ENCODE results near the gene ETFBKMT.
"Not testable (repeated sequence)": the region's sequence is repeated elsewhere in the genome, so short reads cannot be mapped to it uniquely, and the experiment has no call there.

Gene ETFBKMT

GRCh38 chr12:31685801-31686200 lies 26.3 kb downstream of the ETFBKMT start:
- no peaks in the 10 kb centered on the region for H3K4me1 ChIP-seq (ENCODE audit: control insufficient read depth in 2 of 2, insufficient read depth in 2 of 2, low read length in 2 of 2)
- no peaks in the 10 kb centered on the region for H3K36me3 ChIP-seq (ENCODE audit: control insufficient read depth in 2 of 2, insufficient read depth in 2 of 2, low read length in 2 of 2)
- no peak overlapping the region for H3K9ac ChIP-seq (ENCODE audit: low read depth in 1 of 2, low read length in 2 of 2)
- no peak overlapping the region for H3K27ac ChIP-seq (ENCODE audit: low read depth in 2 of 2, low read length in 2 of 2)
- no peak overlapping the region for H3K4me3 ChIP-seq (ENCODE audit: low read length in 2 of 2)
- H3K27me3 ChIP-seq (ENCODE audit: control insufficient read depth in 2 of 2, insufficient read depth in 2 of 2, low read length in 2 of 2) = no peaks in the 10 kb centered on the region
- H3K9me3 ChIP-seq (ENCODE audit: control insufficient read depth in 2 of 2, low read length in 2 of 2) = peaks cover 0 to 5% of the 10 kb centered on the region in 2 donors

DNA sequence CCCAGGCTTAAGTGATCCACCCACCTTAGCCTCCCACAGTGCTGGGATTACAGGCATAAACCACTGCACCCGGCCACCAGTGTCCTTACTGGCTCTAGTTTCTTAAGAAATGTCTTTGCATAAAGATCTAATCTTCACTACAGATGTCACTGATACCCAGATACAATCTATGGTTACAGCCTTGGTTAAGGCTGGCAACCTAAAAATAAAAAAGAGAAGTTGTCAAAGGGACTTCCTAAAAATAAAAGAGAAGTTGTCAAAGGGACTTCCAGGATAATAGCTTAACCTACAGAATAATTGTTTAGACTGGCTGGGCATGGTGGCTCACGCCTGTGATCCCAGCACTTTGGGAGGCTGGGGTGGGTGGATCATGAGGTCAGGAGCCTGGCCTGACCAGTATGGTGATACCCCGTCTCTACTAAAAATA lies 27.6 kb downstream of the ETFBKMT start:
- H3K27me3 ChIP-seq (ENCODE audit: control insufficient read depth in 2 of 2, insufficient read depth in 2 of 2, low read length in 2 of 2) = no peaks in the 10 kb centered on the region
- no peak overlapping the region for H3K4me3 ChIP-seq (ENCODE audit: low read length in 2 of 2)
- no peak overlapping the region for H3K9ac ChIP-seq (ENCODE audit: low read depth in 1 of 2, low read length in 2 of 2)
- peaks cover 0 to 5% of the 10 kb centered on the region in 2 donors for H3K9me3 ChIP-seq (ENCODE audit: control insufficient read depth in 2 of 2, low read length in 2 of 2)
- H3K36me3 ChIP-seq (ENCODE audit: control insufficient read depth in 2 of 2, insufficient read depth in 2 of 2, low read length in 2 of 2) = no peaks in the 10 kb centered on the region
- no peaks in the 10 kb centered on the region for H3K4me1 ChIP-seq (ENCODE audit: control insufficient read depth in 2 of 2, insufficient read depth in 2 of 2, low read length in 2 of 2)
- H3K27ac ChIP-seq (ENCODE audit: low read depth in 2 of 2, low read length in 2 of 2) = no peak overlapping the region

DNA sequence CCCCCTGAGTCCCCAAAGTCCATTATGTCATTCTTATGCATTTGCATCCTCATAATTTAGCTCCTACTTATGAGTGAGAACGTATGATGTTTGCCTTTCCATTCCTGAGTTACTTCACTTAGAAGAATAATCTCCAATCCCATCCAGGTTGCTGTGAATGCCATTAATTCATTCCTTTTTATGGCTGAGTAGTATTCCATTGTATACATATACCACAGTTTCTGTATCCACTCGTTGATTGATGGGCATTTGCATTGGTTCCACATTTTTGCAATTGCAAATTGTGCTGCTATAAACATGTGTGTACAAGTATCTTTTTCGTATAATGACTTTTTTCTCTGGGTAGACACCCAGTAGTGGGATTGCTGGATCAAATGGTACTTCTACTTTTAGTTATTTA lies 30.4 kb downstream of the ETFBKMT start:
- H3K36me3 ChIP-seq (ENCODE audit: control insufficient read depth in 2 of 2, insufficient read depth in 2 of 2, low read length in 2 of 2); H3K4me3 ChIP-seq (ENCODE audit: low read length in 2 of 2); H3K27ac ChIP-seq (ENCODE audit: low read depth in 2 of 2, low read length in 2 of 2); H3K4me1 ChIP-seq (ENCODE audit: control insufficient read depth in 2 of 2, insufficient read depth in 2 of 2, low read length in 2 of 2); H3K9me3 ChIP-seq (ENCODE audit: control insufficient read depth in 2 of 2, low read length in 2 of 2); H3K27me3 ChIP-seq (ENCODE audit: control insufficient read depth in 2 of 2, insufficient read depth in 2 of 2, low read length in 2 of 2); H3K9ac ChIP-seq (ENCODE audit: low read depth in 1 of 2, low read length in 2 of 2): not testable (repeated sequence)

GRCh38 chr12:31702047-31702446 lies 42.6 kb downstream of the ETFBKMT start:
- Histone ChIP-seq H3K36me3 (ENCODE audit: control insufficient read depth in 2 of 2, insufficient read depth in 2 of 2, low read length in 2 of 2) (no peaks in the 10 kb centered on the region), H3K27ac (ENCODE audit: low read depth in 2 of 2, low read length in 2 of 2) (no peak overlapping the region), H3K9ac (ENCODE audit: low read depth in 1 of 2, low read length in 2 of 2) (no peak overlapping the region), H3K4me3 (ENCODE audit: low read length in 2 of 2) (no peak overlapping the region), H3K4me1 (ENCODE audit: control insufficient read depth in 2 of 2, insufficient read depth in 2 of 2, low read length in 2 of 2) (no peaks in the 10 kb centered on the region), H3K27me3 (ENCODE audit: control insufficient read depth in 2 of 2, insufficient read depth in 2 of 2, low read length in 2 of 2) (no peaks in the 10 kb centered on the region), H3K9me3 (ENCODE audit: control insufficient read depth in 2 of 2, low read length in 2 of 2) (no peaks in the 10 kb centered on the region)

DNA sequence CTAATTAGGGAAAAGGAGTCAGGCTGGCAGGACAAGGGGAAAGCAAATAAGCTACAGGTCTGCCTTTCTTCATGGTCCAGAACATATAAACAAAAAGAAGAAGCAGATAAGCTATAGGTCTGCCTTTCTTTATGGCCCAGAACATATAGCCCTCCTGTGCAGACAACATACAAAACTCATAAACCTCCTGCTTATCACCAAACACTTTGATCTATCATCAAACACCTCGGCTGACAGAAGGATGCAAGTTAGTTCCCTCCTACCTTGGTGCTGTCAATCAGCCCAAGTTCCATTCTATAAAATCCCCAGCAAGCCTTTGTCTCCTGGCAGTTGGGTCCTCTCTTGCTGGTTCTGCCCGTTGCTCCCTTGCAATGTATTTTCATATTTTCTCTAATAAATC lies 46.1 kb downstream of the ETFBKMT start:
- Histone ChIP-seq H3K27ac (ENCODE audit: low read depth in 2 of 2, low read length in 2 of 2) (no peak overlapping the region), H3K36me3 (ENCODE audit: control insufficient read depth in 2 of 2, insufficient read depth in 2 of 2, low read length in 2 of 2) (peaks cover 0 to 2% of the 10 kb centered on the region in 2 donors), H3K4me1 (ENCODE audit: control insufficient read depth in 2 of 2, insufficient read depth in 2 of 2, low read length in 2 of 2) (no peaks in the 10 kb centered on the region), H3K4me3 (ENCODE audit: low read length in 2 of 2) (no peak overlapping the region), H3K9ac (ENCODE audit: low read depth in 1 of 2, low read length in 2 of 2) (no peak overlapping the region), H3K9me3 (ENCODE audit: control insufficient read depth in 2 of 2, low read length in 2 of 2) (no peaks in the 10 kb centered on the region), H3K27me3 (ENCODE audit: control insufficient read depth in 2 of 2, insufficient read depth in 2 of 2, low read length in 2 of 2) (no peaks in the 10 kb centered on the region)

- not testable (repeated sequence) for H3K4me3 ChIP-seq (ENCODE audit: low read length in 2 of 2); H3K36me3 ChIP-seq (ENCODE audit: control insufficient read depth in 2 of 2, insufficient read depth in 2 of 2, low read length in 2 of 2); H3K9ac ChIP-seq (ENCODE audit: low read depth in 1 of 2, low read length in 2 of 2); H3K27ac ChIP-seq (ENCODE audit: low read depth in 2 of 2, low read length in 2 of 2); H3K9me3 ChIP-seq (ENCODE audit: control insufficient read depth in 2 of 2, low read length in 2 of 2); H3K4me1 ChIP-seq (ENCODE audit: control insufficient read depth in 2 of 2, insufficient read depth in 2 of 2, low read length in 2 of 2); H3K27me3 ChIP-seq (ENCODE audit: control insufficient read depth in 2 of 2, insufficient read depth in 2 of 2, low read length in 2 of 2)
These were observed 48.6 kb downstream of the ETFBKMT start for GRCh38 chr12:31708118-31708517.

DNA sequence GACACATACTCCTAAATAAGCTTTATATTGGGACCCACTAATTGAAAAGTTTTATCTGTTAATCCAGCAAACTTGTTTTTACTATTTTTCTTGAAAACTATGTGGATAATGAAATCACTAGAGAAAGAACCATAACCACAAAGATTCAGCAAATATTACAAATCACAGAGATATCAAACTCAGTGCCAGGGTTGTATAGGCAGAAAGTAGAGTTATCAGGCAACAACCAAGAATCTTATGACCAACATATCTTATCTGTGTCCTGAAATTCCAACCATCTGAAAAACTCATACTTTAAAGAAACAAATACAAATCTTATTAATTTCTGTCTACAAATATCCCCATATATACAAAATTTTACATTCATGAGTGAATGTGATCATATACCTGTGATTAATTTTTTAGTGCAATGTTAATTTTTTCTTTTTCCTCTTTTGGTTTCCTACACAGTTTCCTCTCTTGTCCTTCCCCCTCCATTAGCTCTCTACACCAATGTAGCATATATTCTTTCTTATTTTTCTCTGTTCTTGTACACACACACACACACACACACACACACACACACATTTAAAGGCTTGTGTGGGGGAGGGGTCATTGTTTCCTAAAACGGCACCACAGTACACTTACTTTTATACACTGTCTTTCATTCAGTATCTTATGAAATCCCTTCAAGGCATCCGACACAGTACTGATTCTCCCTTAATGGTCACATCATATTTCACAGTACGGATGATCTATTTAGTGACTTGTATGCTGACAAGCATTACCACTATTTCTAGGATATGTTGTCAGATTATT lies 50.7 kb downstream of the ETFBKMT start:
- no peaks in the 10 kb centered on the region for H3K4me1 ChIP-seq (ENCODE audit: control insufficient read depth in 2 of 2, insufficient read depth in 2 of 2, low read length in 2 of 2)
- no peak overlapping the region for H3K9ac ChIP-seq (ENCODE audit: low read depth in 1 of 2, low read length in 2 of 2)
- no peak overlapping the region for H3K27ac ChIP-seq (ENCODE audit: low read depth in 2 of 2, low read length in 2 of 2)
- no peaks in the 10 kb centered on the region for H3K9me3 ChIP-seq (ENCODE audit: control insufficient read depth in 2 of 2, low read length in 2 of 2)
- H3K27me3 ChIP-seq (ENCODE audit: control insufficient read depth in 2 of 2, insufficient read depth in 2 of 2, low read length in 2 of 2) = no peaks in the 10 kb centered on the region
- peaks cover 0 to 2% of the 10 kb centered on the region in 2 donors for H3K36me3 ChIP-seq (ENCODE audit: control insufficient read depth in 2 of 2, insufficient read depth in 2 of 2, low read length in 2 of 2)
- H3K4me3 ChIP-seq (ENCODE audit: low read length in 2 of 2) = no peak overlapping the region

GRCh38 chr12:31712877-31713276 lies 53.4 kb downstream of the ETFBKMT start:
- no peak overlapping the region for H3K4me3 ChIP-seq (ENCODE audit: low read length in 2 of 2)
- H3K4me1 ChIP-seq (ENCODE audit: control insufficient read depth in 2 of 2, insufficient read depth in 2 of 2, low read length in 2 of 2) = no peaks in the 10 kb centered on the region
- H3K36me3 ChIP-seq (ENCODE audit: control insufficient read depth in 2 of 2, insufficient read depth in 2 of 2, low read length in 2 of 2) = no peaks in the 10 kb centered on the region
- no peak overlapping the region for H3K27ac ChIP-seq (ENCODE audit: low read depth in 2 of 2, low read length in 2 of 2)
- no peaks in the 10 kb centered on the region for H3K27me3 ChIP-seq (ENCODE audit: control insufficient read depth in 2 of 2, insufficient read depth in 2 of 2, low read length in 2 of 2)
- H3K9me3 ChIP-seq (ENCODE audit: control insufficient read depth in 2 of 2, low read length in 2 of 2) = no peaks in the 10 kb centered on the region
- no peak overlapping the region for H3K9ac ChIP-seq (ENCODE audit: low read depth in 1 of 2, low read length in 2 of 2)

- peak overlapping the region; percentile 11 to 35 for H3K27ac ChIP-seq (ENCODE audit: low read depth in 2 of 2, low read length in 2 of 2)
- H3K9ac ChIP-seq (ENCODE audit: low read depth in 1 of 2, low read length in 2 of 2) = no peak overlapping the region
- no peak overlapping the region for H3K4me3 ChIP-seq (ENCODE audit: low read length in 2 of 2)
- H3K9me3 ChIP-seq (ENCODE audit: control insufficient read depth in 2 of 2, low read length in 2 of 2) = no peaks in the 10 kb centered on the region
- peaks cover 0 to 2% of the 10 kb centered on the region in 2 donors for H3K36me3 ChIP-seq (ENCODE audit: control insufficient read depth in 2 of 2, insufficient read depth in 2 of 2, low read length in 2 of 2)
- H3K4me1 ChIP-seq (ENCODE audit: control insufficient read depth in 2 of 2, insufficient read depth in 2 of 2, low read length in 2 of 2) = no peaks in the 10 kb centered on the region
- no peaks in the 10 kb centered on the region for H3K27me3 ChIP-seq (ENCODE audit: control insufficient read depth in 2 of 2, insufficient read depth in 2 of 2, low read length in 2 of 2)
These were observed 55.2 kb downstream of the ETFBKMT start for GRCh38 chr12:31714406-31715271.

DNA sequence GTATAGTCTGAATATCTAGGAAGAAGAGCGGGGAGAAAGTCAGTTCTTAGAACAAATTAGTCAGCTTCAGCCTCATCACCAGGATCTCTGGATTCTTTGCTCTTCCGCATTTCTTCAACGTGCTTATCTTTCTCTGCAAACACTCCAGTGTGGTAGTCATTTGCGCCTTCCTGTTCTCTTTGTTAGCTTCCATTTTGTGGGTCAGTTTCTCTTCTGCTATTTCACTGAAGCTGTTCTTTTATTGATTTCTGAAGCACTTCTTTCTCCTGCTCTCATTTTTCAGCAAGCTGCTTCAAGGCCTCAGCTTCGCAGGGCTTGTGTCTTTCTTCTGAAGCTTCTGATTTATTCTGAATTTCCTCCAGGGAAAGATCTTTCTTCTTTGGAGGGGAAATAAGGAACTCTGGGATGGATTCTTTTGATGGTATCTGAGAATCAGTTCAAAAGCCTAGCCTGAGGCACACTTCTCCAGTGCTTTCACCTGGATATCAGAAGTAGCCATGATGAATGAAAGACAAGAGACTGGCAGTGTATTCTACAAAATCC lies 55.9 kb downstream of the ETFBKMT start:
- peak overlapping the region; percentile 35 to 45 for H3K27ac ChIP-seq (ENCODE audit: low read depth in 2 of 2, low read length in 2 of 2)
- H3K4me3 ChIP-seq (ENCODE audit: low read length in 2 of 2) = no peak overlapping the region
- no peaks in the 10 kb centered on the region for H3K9me3 ChIP-seq (ENCODE audit: control insufficient read depth in 2 of 2, low read length in 2 of 2)
- no peaks in the 10 kb centered on the region for H3K4me1 ChIP-seq (ENCODE audit: control insufficient read depth in 2 of 2, insufficient read depth in 2 of 2, low read length in 2 of 2)
- H3K36me3 ChIP-seq (ENCODE audit: control insufficient read depth in 2 of 2, insufficient read depth in 2 of 2, low read length in 2 of 2) = peaks cover 0 to 2% of the 10 kb centered on the region in 2 donors
- H3K27me3 ChIP-seq (ENCODE audit: control insufficient read depth in 2 of 2, insufficient read depth in 2 of 2, low read length in 2 of 2) = no peaks in the 10 kb centered on the region
- H3K9ac ChIP-seq (ENCODE audit: low read depth in 1 of 2, low read length in 2 of 2) = no peak overlapping the region

All from mucosa of rectum (tissue), 2 donors.